IMR-90 (cell line): ENCODE results near the gene ANO1. TPM values are rescaled to one million over a fixed set of nuclear protein-coding genes. Genes with fewer than 3 reads are reported as not detected.

Source experiments
- ATAC-seq: fragments of 200-7000 bp; cut with Tn5 transposase; 2 replicates; pipeline ENCODE4 v1.9.1; 2020; ENCODE audit warnings: low read depth, mild to moderate bottlenecking, moderate library complexity
- BruUV-seq: library from RNA; stranded (reverse); fragments of 400-500 nt; replicated peaks from 2 replicates; lab custom pipeline; 2021; lab: Mats Ljungman, UMichigan
- CTCF ChIA-PET: fragments of 300-600 bp; formaldehyde crosslinking; extraction: SDS; loops from one replicate; lab custom pipeline; 2021; ENCODE audit warnings: antibody characterized with exemption; lab: Yijun Ruan, JAX
- POLR2A ChIA-PET: fragments of 300-600 bp; sonication (Branson Sonifier 250); formaldehyde crosslinking; loops from one replicate; lab custom pipeline; 2022; ENCODE audit warnings: antibody characterized with exemption; ENCODE audit not compliant: unreplicated experiment; lab: Charles Lee
- DNase-seq: peaks from one replicate; pipeline ENCODE4 v3.0.0; 2013
- H2AFZ ChIP-seq: replicated peaks from 2 replicates; pipeline ENCODE3; 2013; ENCODE audit warnings: low read length, mild to moderate bottlenecking; ENCODE audit not compliant: poor library complexity
- H2AK5ac ChIP-seq: 2 replicates; pipeline ENCODE4 v1.6.1; 2013; ENCODE audit warnings: low read depth, low read length, inconsistent platforms
- H2AK9ac ChIP-seq: replicated peaks from 2 replicates; pipeline ENCODE3; 2013; ENCODE audit warnings: mild to moderate bottlenecking, low read depth, low read length, moderate library complexity; ENCODE audit not compliant: poor library complexity
- H2BK120ac ChIP-seq: 2 replicates; pipeline ENCODE4 v1.6.1; 2013; ENCODE audit warnings: low read depth, low read length, inconsistent platforms
- H2BK15ac ChIP-seq: 3 replicates; pipeline ENCODE4 v1.6.1; 2013; ENCODE audit warnings: low read depth, low read length, inconsistent platforms
- H2BK20ac ChIP-seq: 2 replicates; pipeline ENCODE4 v1.6.1; 2013; ENCODE audit warnings: low read depth, mild to moderate bottlenecking, inconsistent platforms, low read length, moderate library complexity
- H2BK5ac ChIP-seq: 2 replicates; pipeline ENCODE4 v1.6.1; 2013; ENCODE audit warnings: mild to moderate bottlenecking, low read depth, low read length, inconsistent platforms; ENCODE audit not compliant: poor library complexity, severe bottlenecking
- H3K14ac ChIP-seq: replicated peaks from 2 replicates; pipeline ENCODE4 v1.6.1; 2013; ENCODE audit warnings: low read depth, low read length, inconsistent platforms
- H3K18ac ChIP-seq: 2 replicates; pipeline ENCODE4 v1.6.1; 2013; ENCODE audit warnings: low read depth, low read length, control low read depth
- H3K23ac ChIP-seq: 2 replicates; pipeline ENCODE4 v1.6.1; 2013; ENCODE audit warnings: low read depth, low read length, inconsistent platforms
- H3K27ac ChIP-seq: 2 replicates; pipeline ENCODE4 v1.5.1; 2013; ENCODE audit warnings: mild to moderate bottlenecking, control low read depth, low read length; ENCODE audit not compliant: insufficient read depth
- H3K27me3 ChIP-seq: 2 replicates; pipeline ENCODE4 v1.6.1; 2013; ENCODE audit warnings: low read length; ENCODE audit not compliant: control insufficient read depth, insufficient read depth
- H3K36me3 ChIP-seq: 2 replicates; pipeline ENCODE4 v1.6.1; 2013; ENCODE audit warnings: low read length, mixed read lengths; ENCODE audit not compliant: control insufficient read depth, insufficient read depth
- H3K4ac ChIP-seq: 2 replicates; pipeline ENCODE4 v1.6.1; 2013; ENCODE audit warnings: low read depth, low read length, inconsistent platforms
- H3K4me1 ChIP-seq: 2 replicates; pipeline ENCODE4 v1.6.1; 2013; ENCODE audit warnings: low read length, mixed read lengths; ENCODE audit not compliant: control insufficient read depth, insufficient read depth
- H3K4me2 ChIP-seq: 2 replicates; pipeline ENCODE4 v1.6.1; 2013; ENCODE audit warnings: low read depth, mild to moderate bottlenecking, control low read depth, low read length, moderate library complexity
- H3K4me3 ChIP-seq: 2 replicates; pipeline ENCODE4 v1.5.1; 2013; ENCODE audit warnings: low read depth, mild to moderate bottlenecking, control low read depth, low read length, moderate library complexity; ENCODE audit not compliant: insufficient read depth
- H3K56ac ChIP-seq: 2 replicates; pipeline ENCODE4 v1.6.1; 2013; ENCODE audit warnings: low read length, inconsistent platforms; ENCODE audit not compliant: insufficient read depth; ENCODE audit errors: extremely low read depth
- H3K79me1 ChIP-seq, 2 experiments: 2 replicates each; pipeline ENCODE4 v1.6.1; 2013; ENCODE audit warnings: low read length in 2 of 2, inconsistent platforms in 1 of 2, low read depth in 1 of 2
- H3K9ac ChIP-seq: 2 replicates; pipeline ENCODE4 v1.6.1; 2013; ENCODE audit warnings: low read depth, low read length, control low read depth
- H3K9me1 ChIP-seq: 2 replicates; pipeline ENCODE4 v1.6.1; 2013; ENCODE audit warnings: low read length, inconsistent platforms; ENCODE audit not compliant: insufficient read depth
- H3K9me3 ChIP-seq: 2 replicates; pipeline ENCODE4 v1.6.1; 2013; ENCODE audit warnings: low read length; ENCODE audit not compliant: control insufficient read depth, insufficient read depth
- H4K20me1 ChIP-seq: 2 replicates; pipeline ENCODE4 v1.6.1; 2013; ENCODE audit warnings: low read length, inconsistent platforms; ENCODE audit not compliant: insufficient read depth
- H4K5ac ChIP-seq: 2 replicates; pipeline ENCODE4 v1.6.1; 2013; ENCODE audit warnings: mild to moderate bottlenecking, low read depth, low read length, control low read depth
- H4K8ac ChIP-seq, 2 experiments: 2 replicates each; pipeline ENCODE4 v1.6.1; 2013; ENCODE audit warnings: low read depth in 2 of 2, low read length in 2 of 2, control low read depth in 1 of 2, inconsistent platforms in 1 of 2
- H4K91ac ChIP-seq: 2 replicates; pipeline ENCODE4 v1.6.1; 2013; ENCODE audit warnings: low read depth, low read length, inconsistent platforms; ENCODE audit not compliant: insufficient read depth
- BHLHE40 ChIP-seq: fragments of 150-350 bp; IDR thresholded peaks from 2 replicates; pipeline ENCODE4 v1.6.1; 2016; ENCODE audit warnings: mild to moderate bottlenecking, low read depth, low read length
- CEBPB ChIP-seq: IDR thresholded peaks from 2 replicates; pipeline ENCODE4 v1.6.1; 2012; ENCODE audit warnings: low read depth, low read length, improper control_type of control experiment
- MAFK ChIP-seq: IDR thresholded peaks from 2 replicates; pipeline ENCODE4 v1.6.1; 2012; ENCODE audit warnings: low read depth, low read length, improper control_type of control experiment
- MAZ ChIP-seq: IDR thresholded peaks from 2 replicates; pipeline ENCODE4 v1.6.1; 2012; ENCODE audit warnings: low read depth, mild to moderate bottlenecking, low read length, improper control_type of control experiment, moderate library complexity, borderline replicate concordance
- MXI1 ChIP-seq: IDR thresholded peaks from 2 replicates; pipeline ENCODE4 v1.6.1; 2012; ENCODE audit warnings: low read depth, mild to moderate bottlenecking, low read length, moderate library complexity, borderline replicate concordance
- RFX5 ChIP-seq: IDR thresholded peaks from 2 replicates; pipeline ENCODE4 v1.8.0; 2012; ENCODE audit warnings: low read depth, mild to moderate bottlenecking, low read length, moderate library complexity
- WGBS, 2 experiments: methylation state at CpG; one replicate each; pipeline versions ENCODE4 v1.1.5 to v1.1.7; 2013; ENCODE audit warnings: missing lambda C conversion rate in 2 of 2; ENCODE audit not compliant: insufficient read length in 1 of 2; ENCODE audit errors: extremely low coverage in 2 of 2; 5-methylcytosine and 5-hydroxymethylcytosine counted together
- dilution Hi-C: fragments of 300-500 bp; cut with HindIII; formaldehyde crosslinking; loops from one replicate; pipeline ENCODE4 v1.14.3; 2018; ENCODE audit warnings: low sequenced_read_pairs; ENCODE audit not compliant: unreplicated experiment
- in situ Hi-C: fragments of 300-500 bp; cut with MboI; formaldehyde crosslinking; loops from 3 replicates; pipeline ENCODE4 v1.14.3; 2019; ENCODE audit warnings: low sequenced_read_pairs, inconsistent platforms, mixed read lengths
- intact Hi-C: fragments of 100-400 bp; cut with micrococcal nuclease; formaldehyde crosslinking; loops from 2 replicates; pipeline ENCODE4 v1.10.0; 2022
- polyA plus RNA-seq, 3 experiments: library from polyadenylated mRNA; depleted of rRNA; stranded (reverse); fragments of >200 nt; gene quantifications; 2 replicates each; pipeline ENCODE4 v1.2.3, GENCODE V29; 2012; ENCODE audit warnings: low replicate concordance in 1 of 3
- total RNA-seq: library from RNA; depleted of rRNA; stranded (reverse); fragments of >200 nt; gene quantifications from 2 replicates; pipeline ENCODE4 v1.2.3, GENCODE V29; 2012
- TF ChIP-seq, protein P1 (sequence below): fragments of 150-350 bp; IDR thresholded peaks from 2 replicates; pipeline ENCODE4 v1.6.1; 2016; ENCODE audit warnings: low read depth, mild to moderate bottlenecking, low read length, moderate library complexity, borderline replicate concordance

The ANO1 gene
- total and polyA plus RNA-seq, 2 of the 4 experiments (the other 2 are of a cell fraction), result 4.1 to 10.7 TPM

DNA sequence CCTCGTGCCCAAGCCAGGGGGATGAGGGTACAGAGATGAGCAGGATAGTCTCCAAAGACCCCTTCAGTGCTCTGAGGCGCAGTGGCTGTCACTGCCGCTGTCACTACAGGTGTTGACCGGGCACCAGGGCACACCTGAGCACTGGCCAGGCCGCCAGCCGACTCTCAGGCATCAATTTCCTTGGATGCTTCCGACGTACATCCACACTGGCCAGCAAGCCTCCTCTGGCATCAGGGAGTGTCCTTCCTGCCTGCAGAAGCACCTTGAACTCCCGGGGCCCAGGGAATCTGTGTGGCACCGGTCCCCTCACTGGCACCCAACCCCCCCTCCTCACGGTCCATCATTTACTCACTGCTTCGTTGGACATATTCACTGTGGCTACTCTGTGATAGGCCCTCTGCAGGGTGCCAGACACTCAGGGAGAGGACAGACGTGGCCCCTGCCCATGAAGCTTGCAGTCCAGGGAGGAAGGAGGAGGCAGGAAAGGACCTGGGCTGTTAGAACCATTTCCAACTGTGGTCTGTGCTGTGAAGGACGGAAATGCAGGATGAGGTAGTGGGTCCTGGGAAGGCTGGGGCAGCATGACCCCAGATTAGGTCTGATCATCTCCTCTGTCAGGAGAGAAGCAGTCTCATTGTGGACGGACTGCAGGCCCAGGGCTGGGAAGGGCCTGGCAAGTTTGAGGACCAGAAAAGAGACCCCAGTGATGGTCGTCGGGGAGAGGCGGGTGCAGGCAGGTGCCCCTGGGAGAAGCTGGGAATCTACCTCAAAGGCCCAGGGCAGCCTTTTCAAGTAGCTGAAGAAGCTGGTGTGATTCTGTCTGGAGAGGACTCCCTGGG, 46.3 kb upstream of the ANO1 start:
- Histone ChIP-seq H3K4me3 (no peak overlapping the region), H3K4ac (no peak overlapping the region), H2AK9ac (no peak overlapping the region), H3K9me3 (peaks cover under 1% of the 10 kb centered on the region; the same call in 1 of the 2 replicates), H2BK120ac (no peak overlapping the region), H4K8ac (no peak overlapping the region), H3K4me2 (no peak overlapping the region), H3K18ac (no peak overlapping the region), H3K27me3 (no peaks in the 10 kb centered on the region), H3K27ac (no peak overlapping the region), H3K79me1 (peaks cover 0 to 27% of the 10 kb centered on the region in 2 experiments; a peak in 3 of 4 replicates), H2BK5ac (no peak overlapping the region), H3K56ac (no peak overlapping the region), H4K91ac (no peak overlapping the region), H3K9ac (no peak overlapping the region), H4K5ac (no peak overlapping the region), H3K23ac (no peak overlapping the region), H4K20me1 (0 out of 2 replicates have a peak, but pooled peaks cover 2% of the 10 kb centered on the region), H2AK5ac (0 out of 2 replicates have a peak overlapping the region, but pooled peaks have one; percentile 8), H2BK20ac (no peak overlapping the region), H2BK15ac (no peak overlapping the region), H3K14ac (no peak overlapping the region), H3K4me1 (peaks cover 5% of the 10 kb centered on the region; the same call in 1 of the 2 replicates), H2AFZ (no peak overlapping the region), H3K9me1 (0 out of 2 replicates have a peak, but pooled peaks cover 3% of the 10 kb centered on the region), H3K36me3 (no peaks in the 10 kb centered on the region)
- ATAC-seq, result no peak
- TF ChIP-seq, protein P1, sequence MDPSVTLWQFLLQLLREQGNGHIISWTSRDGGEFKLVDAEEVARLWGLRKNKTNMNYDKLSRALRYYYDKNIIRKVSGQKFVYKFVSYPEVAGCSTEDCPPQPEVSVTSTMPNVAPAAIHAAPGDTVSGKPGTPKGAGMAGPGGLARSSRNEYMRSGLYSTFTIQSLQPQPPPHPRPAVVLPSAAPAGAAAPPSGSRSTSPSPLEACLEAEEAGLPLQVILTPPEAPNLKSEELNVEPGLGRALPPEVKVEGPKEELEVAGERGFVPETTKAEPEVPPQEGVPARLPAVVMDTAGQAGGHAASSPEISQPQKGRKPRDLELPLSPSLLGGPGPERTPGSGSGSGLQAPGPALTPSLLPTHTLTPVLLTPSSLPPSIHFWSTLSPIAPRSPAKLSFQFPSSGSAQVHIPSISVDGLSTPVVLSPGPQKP, result no peak
- TF ChIP-seq BHLHE40, result no peak
- TF ChIP-seq MXI1, result no peak
- no peak for TF ChIP-seq MAZ
- TF ChIP-seq MAFK, result no peak
- no peak for TF ChIP-seq RFX5
- TF ChIP-seq CEBPB, result no peak
- BruUV-seq, result no TSS peak
- intact Hi-C loops (no loop called here), dilution Hi-C loops (no loop called here), in situ Hi-C loops (no loop called here)
- CTCF ChIA-PET, result no interaction called here
- 68% methylated on average over 4 of the region's 18 CpGs; no CpG with 5 or more reads in 1 of the 2 experiments for WGBS, 2 experiments
- POLR2A ChIA-PET, result no interaction called here
- DNase-seq, result no peak
